SU-DHL-6 (cell line): Measurements from ENCODE around the gene CRYBG3.

Experiments
- EZH2phosphoT487 ChIP-seq: fragments of 200-600 bp; sonication (generic), shearing (Covaris generic); conservative IDR thresholded peaks from 2 replicates; pipeline ENCODE4 v1.6.1; 2018; ENCODE audit warnings: mild to moderate bottlenecking, antibody characterized with exemption, low read length, moderate library complexity, mixed read lengths
- TF ChIP-seq, protein P1 (sequence below): fragments of 200-600 bp; sonication (generic); IDR thresholded peaks from one replicate; pipeline ENCODE4 v1.5.1; 2017; ENCODE audit warnings: antibody characterized with exemption, mild to moderate bottlenecking, low read length, moderate library complexity; ENCODE audit not compliant: insufficient read depth, poor library complexity, severe bottlenecking

DNA sequence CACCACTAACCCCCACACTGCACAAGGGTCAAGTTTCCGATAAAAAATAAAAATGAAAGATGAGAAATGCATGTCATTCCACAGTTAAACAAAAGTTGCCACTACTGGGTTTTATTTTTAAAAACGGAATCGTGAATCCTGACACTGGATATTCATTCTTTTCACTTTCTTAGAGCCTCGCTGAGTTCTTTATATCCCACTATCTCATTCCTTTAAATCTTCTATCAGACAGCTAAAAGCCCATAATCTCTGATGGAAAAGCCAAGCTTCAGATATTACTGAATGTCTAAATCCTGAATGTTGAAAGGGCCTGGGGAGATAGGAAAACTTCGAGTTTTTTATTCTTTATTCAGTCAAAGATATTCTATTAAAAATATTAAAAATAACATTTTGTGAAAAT, 138.7 kb downstream of the CRYBG3 start:
- TF ChIP-seq, protein P1, sequence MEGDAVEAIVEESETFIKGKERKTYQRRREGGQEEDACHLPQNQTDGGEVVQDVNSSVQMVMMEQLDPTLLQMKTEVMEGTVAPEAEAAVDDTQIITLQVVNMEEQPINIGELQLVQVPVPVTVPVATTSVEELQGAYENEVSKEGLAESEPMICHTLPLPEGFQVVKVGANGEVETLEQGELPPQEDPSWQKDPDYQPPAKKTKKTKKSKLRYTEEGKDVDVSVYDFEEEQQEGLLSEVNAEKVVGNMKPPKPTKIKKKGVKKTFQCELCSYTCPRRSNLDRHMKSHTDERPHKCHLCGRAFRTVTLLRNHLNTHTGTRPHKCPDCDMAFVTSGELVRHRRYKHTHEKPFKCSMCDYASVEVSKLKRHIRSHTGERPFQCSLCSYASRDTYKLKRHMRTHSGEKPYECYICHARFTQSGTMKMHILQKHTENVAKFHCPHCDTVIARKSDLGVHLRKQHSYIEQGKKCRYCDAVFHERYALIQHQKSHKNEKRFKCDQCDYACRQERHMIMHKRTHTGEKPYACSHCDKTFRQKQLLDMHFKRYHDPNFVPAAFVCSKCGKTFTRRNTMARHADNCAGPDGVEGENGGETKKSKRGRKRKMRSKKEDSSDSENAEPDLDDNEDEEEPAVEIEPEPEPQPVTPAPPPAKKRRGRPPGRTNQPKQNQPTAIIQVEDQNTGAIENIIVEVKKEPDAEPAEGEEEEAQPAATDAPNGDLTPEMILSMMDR, result no peak
- TF ChIP-seq EZH2phosphoT487, result no peak
